Superior temporal gyrus (tissue), 1 donor: Measurements from ENCODE around the gene COL18A1.
"Not testable (repeated sequence)": the region's sequence is repeated elsewhere in the genome, so short reads cannot be mapped to it uniquely, and the experiment has no call there.

Experiments used
- DNase-seq: peaks from one replicate; pipeline ENCODE4 v3.0.0-alpha.2; 2016; ENCODE audit errors: extremely low spot score

Gene COL18A1

DNA sequence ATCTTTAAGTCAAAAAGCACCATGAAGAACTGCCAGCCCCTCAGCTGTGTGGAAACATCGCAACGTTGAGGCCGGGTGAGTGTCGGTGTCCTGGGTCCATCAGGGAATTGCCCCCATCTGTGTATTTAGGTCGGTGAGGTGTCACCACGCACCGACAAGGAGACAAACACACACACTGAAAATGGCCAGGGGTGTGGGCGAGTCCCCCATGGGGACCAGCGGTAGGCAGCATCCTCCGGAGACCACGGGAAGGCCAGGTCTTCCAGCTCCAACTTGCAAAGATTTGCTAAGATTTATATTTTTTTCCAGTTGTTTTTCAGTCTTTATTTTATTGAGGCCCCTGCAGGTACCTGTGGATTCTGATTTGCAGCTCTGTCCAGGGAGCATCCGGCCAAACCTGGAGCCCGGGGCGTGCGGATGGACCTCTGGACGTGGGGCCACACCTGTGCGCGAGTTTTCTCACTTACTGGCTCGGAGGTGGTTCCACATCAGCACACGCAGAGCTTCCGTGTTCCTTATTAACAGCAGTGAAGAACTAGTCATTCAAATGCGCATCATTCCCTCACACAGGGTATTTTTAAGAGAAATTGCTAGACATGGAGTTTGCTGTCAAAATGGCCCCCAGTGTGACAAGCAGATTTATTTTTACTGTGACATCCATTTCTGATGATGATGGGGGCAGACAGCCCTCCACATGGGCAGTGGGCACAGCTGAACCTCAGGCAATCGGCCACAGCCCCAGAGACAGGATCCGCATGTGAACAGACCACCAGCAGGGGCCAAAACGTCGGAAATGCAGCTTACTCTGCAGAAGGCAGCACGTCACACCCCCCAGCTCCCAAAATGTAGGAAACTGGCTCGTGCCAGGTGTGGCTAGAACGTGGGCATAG lies 154.5 kb downstream of the COL18A1 start:
- no peak for DNase-seq

DNA sequence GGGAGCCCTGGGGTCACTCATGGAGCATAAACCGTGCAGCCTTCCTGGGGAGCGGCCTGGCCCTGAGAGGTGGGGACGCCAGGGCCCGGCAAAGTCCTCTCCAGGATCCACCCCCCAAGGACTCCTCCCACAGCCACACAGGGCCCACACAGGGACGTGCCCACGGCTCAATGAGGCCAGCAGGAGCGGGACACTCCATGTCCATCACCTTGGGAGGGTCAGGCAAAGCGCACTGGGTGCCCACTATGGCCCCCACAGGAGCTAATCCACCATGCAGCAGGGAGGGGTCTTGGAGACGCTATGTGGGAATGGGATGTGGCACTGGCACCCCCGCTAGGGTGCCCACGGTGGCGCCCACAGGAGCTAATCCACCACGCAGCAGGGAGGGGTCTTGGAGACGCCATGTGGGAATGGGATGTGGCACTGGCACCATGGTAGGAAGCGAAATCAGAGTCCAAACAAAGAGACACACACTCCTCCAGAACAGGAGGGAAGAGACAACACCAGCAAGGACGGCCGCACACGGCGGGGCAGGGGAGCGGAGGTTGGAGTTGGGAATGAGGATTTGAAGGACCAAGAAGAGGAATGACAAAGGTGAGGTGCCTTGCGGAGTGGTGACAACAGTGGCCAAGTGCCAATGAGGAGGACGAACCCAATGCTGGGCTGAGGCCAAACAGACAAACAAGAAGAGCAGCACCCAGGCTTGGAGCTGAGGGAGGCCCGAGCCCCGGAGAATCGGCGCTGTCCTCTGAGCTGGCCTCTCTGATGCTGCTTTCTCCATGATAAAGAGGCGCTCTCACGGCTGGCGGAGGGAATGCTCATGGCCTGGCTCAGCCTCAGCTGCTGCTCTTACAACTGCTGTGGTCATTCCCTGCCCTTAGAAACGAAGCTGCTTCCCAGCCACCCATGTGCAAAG lies 155.4 kb downstream of the COL18A1 start:
- DNase-seq: no peak

DNA sequence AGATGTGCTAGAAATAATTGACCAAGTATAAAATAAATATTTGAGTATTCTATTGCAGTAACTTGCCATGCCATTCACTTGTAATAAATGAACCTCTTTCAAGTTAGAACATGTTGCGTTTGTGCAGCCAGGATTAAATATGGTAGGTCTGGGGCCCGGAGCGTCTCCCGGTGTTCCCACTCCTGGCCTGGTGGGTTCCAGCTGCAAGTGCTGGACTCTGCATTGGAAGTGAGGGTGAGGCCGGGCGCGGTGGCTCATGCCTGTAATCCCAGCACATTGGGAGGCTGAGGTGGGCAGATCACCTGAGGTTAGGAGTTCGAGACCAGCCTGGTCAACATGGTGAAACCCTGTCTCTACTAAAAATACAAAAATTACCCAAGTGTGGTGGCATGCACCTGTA lies 156.3 kb downstream of the COL18A1 start:
- not testable (repeated sequence) for DNase-seq

DNA sequence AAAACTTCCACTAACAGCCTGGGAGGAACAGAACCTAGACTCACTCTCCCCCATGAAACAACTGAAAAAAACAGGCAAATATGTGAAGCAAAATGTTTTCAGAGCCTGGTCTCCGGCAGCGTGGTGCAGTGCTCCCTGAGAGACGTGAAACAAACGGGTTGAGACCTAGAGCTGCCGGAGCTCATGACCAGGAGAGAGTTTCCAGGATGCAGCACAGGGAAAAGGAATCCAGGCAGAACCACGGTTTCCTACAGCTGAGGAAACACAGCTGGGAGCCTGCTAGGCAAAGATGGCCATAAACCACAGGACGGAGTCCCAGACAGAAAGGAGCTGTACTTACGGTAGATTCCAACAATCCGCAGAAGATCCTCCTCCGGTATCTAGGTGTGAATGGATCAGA lies 157.4 kb downstream of the COL18A1 start:
- no peak for DNase-seq

DNA sequence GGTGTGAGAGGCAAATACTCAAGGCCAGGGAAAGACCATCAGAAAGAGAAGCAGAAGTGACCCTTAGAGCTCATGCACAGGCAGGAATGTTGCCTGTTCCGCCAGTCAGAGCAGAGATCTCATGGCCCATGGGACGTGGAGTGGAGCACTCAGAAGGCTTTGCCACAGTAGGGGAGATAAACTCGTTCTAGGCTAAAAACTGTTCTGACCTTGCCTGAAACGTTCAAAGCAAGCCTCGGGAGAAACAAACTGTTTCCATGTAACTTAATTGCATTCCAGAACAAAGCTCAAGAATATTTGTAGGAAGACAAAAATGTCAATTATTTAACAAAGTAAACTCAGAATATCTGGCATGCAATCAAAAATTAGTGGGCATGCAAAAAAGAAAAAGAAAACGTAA lies 158.0 kb downstream of the COL18A1 start:
- DNase-seq: no peak
